DOHH2 (cell line): ENCODE results near the gene TDP1.

Experiments used
- H3F3A ChIP-seq: fragments of 200-600 bp; sonication (generic), shearing (Covaris generic); 2 replicates; pipeline ENCODE4 v1.6.0; 2016; ENCODE audit warnings: antibody characterized with exemption, mild to moderate bottlenecking; ENCODE audit not compliant: control insufficient read depth, insufficient read depth
- H3K27ac ChIP-seq: fragments of 200-600 bp; sonication (generic); 2 replicates; pipeline ENCODE4 v1.5.1; 2014; ENCODE audit warnings: low read depth, mild to moderate bottlenecking, low read length, moderate library complexity
- H3K27me3 ChIP-seq: fragments of 200-600 bp; sonication (generic); 2 replicates; pipeline ENCODE4 v1.6.1; 2014; ENCODE audit warnings: mild to moderate bottlenecking, low read length, mixed read lengths; ENCODE audit not compliant: control insufficient read depth
- H3K36me3 ChIP-seq: fragments of 200-600 bp; sonication (generic); 2 replicates; pipeline ENCODE4 v1.6.1; 2014; ENCODE audit warnings: mild to moderate bottlenecking, low read length, moderate library complexity, mixed read lengths; ENCODE audit not compliant: control insufficient read depth
- H3K4me1 ChIP-seq: fragments of 200-600 bp; sonication (generic); 2 replicates; pipeline ENCODE4 v1.6.1; 2014; ENCODE audit warnings: mild to moderate bottlenecking, low read length, mixed read lengths; ENCODE audit not compliant: control insufficient read depth
- H3K4me2 ChIP-seq: fragments of 200-600 bp; sonication (generic); 2 replicates; pipeline ENCODE4 v1.6.0; 2014; ENCODE audit warnings: mild to moderate bottlenecking, low read length, moderate library complexity
- H3K4me3 ChIP-seq: fragments of 200-600 bp; sonication (generic); 2 replicates; pipeline ENCODE4 v1.5.1; 2014; ENCODE audit warnings: mild to moderate bottlenecking, low read length, mixed read lengths
- H3K79me2 ChIP-seq: fragments of 200-600 bp; sonication (generic); 2 replicates; pipeline ENCODE4 v1.6.1; 2014; ENCODE audit warnings: mild to moderate bottlenecking, low read length, mixed read lengths; ENCODE audit not compliant: control insufficient read depth
- H3K9me2 ChIP-seq: fragments of 200-600 bp; sonication (generic); replicated peaks from 2 replicates; pipeline ENCODE4 v1.6.1; 2014; ENCODE audit warnings: mild to moderate bottlenecking, low read length, mixed read lengths; ENCODE audit not compliant: control insufficient read depth
- H3K9me3 ChIP-seq: fragments of 200-600 bp; sonication (generic); 2 replicates; pipeline ENCODE4 v1.6.1; 2014; ENCODE audit warnings: antibody characterized with exemption, low read length, mixed read lengths; ENCODE audit not compliant: control insufficient read depth, insufficient read depth
- H4K20me1 ChIP-seq: fragments of 200-600 bp; sonication (generic); 2 replicates; pipeline ENCODE4 v1.6.0; 2014; ENCODE audit warnings: low read depth, mild to moderate bottlenecking, antibody characterized with exemption, low read length, moderate library complexity; ENCODE audit not compliant: control insufficient read depth, insufficient read depth
- EZH2phosphoT487 ChIP-seq: fragments of 200-600 bp; sonication (generic); IDR thresholded peaks from 2 replicates; pipeline ENCODE4 v1.6.1; 2017; ENCODE audit warnings: borderline replicate concordance, mild to moderate bottlenecking, antibody characterized with exemption, low read length, moderate library complexity, mixed read lengths
- TF ChIP-seq, protein P1 (sequence below): fragments of 200-600 bp; sonication (generic); IDR thresholded peaks from one replicate; pipeline ENCODE4 v1.5.1; 2014; ENCODE audit warnings: antibody characterized with exemption, mild to moderate bottlenecking, low read depth, low read length; ENCODE audit not compliant: poor library complexity, severe bottlenecking

Gene TDP1

DNA sequence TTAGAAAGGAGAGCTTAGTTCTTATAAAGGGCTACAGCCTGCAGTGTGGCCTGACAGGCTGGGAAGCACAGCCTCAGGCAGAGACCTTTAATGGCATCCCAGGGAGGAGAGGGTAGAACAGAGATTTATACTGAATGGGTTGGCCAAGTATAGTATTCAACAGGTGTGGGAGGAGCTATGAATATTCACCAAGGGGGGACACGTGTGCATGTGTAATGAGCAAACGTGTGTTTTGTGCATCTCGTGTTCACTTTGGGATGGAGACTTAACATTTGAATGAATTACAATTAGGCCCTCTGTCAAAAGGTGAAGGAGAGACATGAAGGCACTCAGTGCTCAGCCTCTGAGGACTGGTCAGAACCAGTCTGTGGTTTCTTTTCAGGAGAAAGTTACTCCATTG, 5.2 kb downstream of the TDP1 start:
- Histone ChIP-seq H4K20me1 (no peaks in the 10 kb centered on the region), H3F3A (no peaks in the 10 kb centered on the region), H3K4me2 (no peak overlapping the region), H3K27me3 (no peaks in the 10 kb centered on the region), H3K4me1 (peaks cover 12% of the 10 kb centered on the region), H3K9me3 (peaks cover 15% of the 10 kb centered on the region), H3K27ac (no peak overlapping the region), H3K4me3 (no peak overlapping the region), H3K9me2 (no peaks in the 10 kb centered on the region), H3K36me3 (peaks cover 84% of the 10 kb centered on the region), H3K79me2 (peaks cover 89% of the 10 kb centered on the region)
- TF ChIP-seq, protein P1, sequence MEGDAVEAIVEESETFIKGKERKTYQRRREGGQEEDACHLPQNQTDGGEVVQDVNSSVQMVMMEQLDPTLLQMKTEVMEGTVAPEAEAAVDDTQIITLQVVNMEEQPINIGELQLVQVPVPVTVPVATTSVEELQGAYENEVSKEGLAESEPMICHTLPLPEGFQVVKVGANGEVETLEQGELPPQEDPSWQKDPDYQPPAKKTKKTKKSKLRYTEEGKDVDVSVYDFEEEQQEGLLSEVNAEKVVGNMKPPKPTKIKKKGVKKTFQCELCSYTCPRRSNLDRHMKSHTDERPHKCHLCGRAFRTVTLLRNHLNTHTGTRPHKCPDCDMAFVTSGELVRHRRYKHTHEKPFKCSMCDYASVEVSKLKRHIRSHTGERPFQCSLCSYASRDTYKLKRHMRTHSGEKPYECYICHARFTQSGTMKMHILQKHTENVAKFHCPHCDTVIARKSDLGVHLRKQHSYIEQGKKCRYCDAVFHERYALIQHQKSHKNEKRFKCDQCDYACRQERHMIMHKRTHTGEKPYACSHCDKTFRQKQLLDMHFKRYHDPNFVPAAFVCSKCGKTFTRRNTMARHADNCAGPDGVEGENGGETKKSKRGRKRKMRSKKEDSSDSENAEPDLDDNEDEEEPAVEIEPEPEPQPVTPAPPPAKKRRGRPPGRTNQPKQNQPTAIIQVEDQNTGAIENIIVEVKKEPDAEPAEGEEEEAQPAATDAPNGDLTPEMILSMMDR = no peak
- TF ChIP-seq EZH2phosphoT487 = no peak

DNA sequence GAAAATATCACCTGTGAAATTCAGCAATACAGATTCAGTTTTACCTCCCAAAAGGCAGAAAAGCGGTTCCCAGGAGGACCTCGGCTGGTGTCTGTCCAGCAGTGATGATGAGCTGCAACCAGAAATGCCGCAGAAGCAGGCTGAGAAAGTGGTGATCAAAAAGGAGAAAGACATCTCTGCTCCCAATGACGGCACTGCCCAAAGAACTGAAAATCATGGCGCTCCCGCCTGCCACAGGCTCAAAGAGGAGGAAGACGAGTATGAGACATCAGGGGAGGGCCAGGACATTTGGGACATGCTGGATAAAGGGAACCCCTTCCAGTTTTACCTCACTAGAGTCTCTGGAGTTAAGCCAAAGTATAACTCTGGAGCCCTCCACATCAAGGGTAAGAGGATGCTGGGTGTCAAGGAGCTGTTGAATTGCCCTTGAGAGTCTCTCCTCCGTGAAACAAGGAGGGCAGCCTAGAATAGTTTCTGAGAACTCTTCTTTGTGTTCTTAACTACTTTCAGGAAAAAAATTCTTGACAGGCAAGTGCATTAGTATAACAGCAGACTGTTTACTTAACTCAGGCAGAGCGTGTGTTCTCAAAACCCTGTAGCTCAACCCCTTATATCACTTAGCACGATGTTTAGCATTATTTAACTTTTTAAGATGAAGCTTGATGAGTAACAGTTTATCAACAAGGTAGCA, 7.7 kb downstream of the TDP1 start:
- H3K4me2 ChIP-seq = no peak overlapping the region
- H3K9me2 ChIP-seq = no peaks in the 10 kb centered on the region
- H3K27me3 ChIP-seq = no peaks in the 10 kb centered on the region
- H3F3A ChIP-seq = no peaks in the 10 kb centered on the region
- peaks cover 66% of the 10 kb centered on the region for H3K79me2 ChIP-seq
- H3K36me3 ChIP-seq = peaks cover 87% of the 10 kb centered on the region
- no peak overlapping the region for H3K4me3 ChIP-seq
- no peaks in the 10 kb centered on the region for H4K20me1 ChIP-seq
- TF ChIP-seq, protein P1 = no peak
- TF ChIP-seq EZH2phosphoT487 = no peak
- no peak overlapping the region for H3K27ac ChIP-seq
- H3K4me1 ChIP-seq = no peaks in the 10 kb centered on the region
- peaks cover 1% of the 10 kb centered on the region; the same call in 1 of the 2 replicates for H3K9me3 ChIP-seq

DNA sequence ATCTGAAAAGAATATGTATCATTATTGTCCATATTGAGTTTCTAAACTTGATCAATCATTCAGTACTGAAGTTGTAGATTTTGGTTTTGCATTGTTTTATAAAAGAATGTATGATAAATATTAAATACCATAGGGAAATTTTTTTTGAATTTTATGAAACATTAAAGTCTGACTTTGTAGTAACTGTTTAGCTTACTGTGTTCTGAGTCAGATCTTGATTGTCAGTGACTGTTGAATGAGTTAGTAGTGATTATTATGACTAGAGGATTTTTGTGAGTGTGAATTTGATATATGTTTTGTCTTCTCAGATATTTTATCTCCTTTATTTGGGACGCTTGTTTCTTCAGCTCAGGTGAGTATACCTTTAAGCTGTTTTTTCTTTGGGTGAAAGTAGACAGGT, 10.1 kb downstream of the TDP1 start:
- H3K79me2 ChIP-seq = peaks cover 42% of the 10 kb centered on the region
- no peaks in the 10 kb centered on the region for H3K9me3 ChIP-seq
- H3K27ac ChIP-seq = no peak overlapping the region
- TF ChIP-seq EZH2phosphoT487 = no peak
- TF ChIP-seq, protein P1 = no peak
- H3K4me3 ChIP-seq = no peak overlapping the region
- no peaks in the 10 kb centered on the region for H4K20me1 ChIP-seq
- H3K27me3 ChIP-seq = no peaks in the 10 kb centered on the region
- no peaks in the 10 kb centered on the region for H3K9me2 ChIP-seq
- no peaks in the 10 kb centered on the region for H3K4me1 ChIP-seq
- peaks cover 82% of the 10 kb centered on the region for H3K36me3 ChIP-seq
- no peaks in the 10 kb centered on the region for H3F3A ChIP-seq
- no peak overlapping the region for H3K4me2 ChIP-seq
